OCI-M1 (cell line): ENCODE data around the gene IFRD1.

Experiments used
- DNase-seq: peaks from one replicate; lab custom pipeline; 2025; lab: John Stamatoyannopoulos, UW

Gene IFRD1, protein sequence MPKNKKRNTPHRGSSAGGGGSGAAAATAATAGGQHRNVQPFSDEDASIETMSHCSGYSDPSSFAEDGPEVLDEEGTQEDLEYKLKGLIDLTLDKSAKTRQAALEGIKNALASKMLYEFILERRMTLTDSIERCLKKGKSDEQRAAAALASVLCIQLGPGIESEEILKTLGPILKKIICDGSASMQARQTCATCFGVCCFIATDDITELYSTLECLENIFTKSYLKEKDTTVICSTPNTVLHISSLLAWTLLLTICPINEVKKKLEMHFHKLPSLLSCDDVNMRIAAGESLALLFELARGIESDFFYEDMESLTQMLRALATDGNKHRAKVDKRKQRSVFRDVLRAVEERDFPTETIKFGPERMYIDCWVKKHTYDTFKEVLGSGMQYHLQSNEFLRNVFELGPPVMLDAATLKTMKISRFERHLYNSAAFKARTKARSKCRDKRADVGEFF

DNA sequence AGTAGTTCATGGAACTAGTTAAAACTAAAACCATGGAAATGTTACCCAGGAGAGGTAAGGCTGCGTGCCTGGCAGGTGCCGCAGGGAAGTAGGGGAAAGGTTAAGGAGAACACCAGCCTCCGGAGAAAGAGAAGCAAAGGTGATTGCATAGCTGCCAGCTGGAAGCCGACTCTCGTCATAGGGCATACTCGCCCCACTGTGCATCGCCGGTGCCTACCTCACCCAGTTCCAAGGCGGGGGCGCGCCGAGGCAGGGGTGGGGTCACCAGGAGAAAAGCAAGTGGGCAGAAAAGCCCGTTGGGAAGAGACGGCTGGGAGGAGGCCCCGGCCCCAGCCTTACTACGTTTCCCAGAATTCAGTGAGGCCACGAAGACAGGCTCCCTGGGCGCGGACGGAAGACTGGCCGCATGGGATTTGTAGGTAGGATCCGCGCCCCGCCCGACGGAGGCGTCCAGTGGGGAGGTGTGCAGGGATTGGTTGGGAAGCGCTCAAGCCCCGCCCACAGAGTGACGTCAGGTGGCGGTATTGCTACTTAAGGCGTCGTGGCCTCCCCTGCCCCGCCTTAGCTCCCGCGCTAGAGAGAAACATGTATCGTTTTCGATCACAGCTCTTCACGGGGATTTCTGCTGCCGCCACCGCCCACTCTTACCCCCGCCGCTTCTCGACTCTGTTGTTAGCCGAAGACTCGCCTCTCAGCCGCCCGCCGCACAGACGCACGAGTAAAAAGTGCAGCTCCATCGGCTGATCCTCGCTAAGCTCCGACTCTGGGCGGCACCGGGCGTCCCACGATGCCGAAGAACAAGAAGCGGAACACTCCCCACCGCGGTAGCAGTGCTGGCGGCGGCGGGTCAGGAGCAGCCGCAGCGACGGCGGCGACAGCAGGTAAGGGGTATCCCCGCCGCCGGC, at the start of gene IFRD1:
Gene IFRD1, plus strand, starts transcription at position 559 of the 905 bp plus-strand sequence. Its CDS starts 229 bp downstream, at position 788.
- peak; percentile 96 for DNase-seq

DNA sequence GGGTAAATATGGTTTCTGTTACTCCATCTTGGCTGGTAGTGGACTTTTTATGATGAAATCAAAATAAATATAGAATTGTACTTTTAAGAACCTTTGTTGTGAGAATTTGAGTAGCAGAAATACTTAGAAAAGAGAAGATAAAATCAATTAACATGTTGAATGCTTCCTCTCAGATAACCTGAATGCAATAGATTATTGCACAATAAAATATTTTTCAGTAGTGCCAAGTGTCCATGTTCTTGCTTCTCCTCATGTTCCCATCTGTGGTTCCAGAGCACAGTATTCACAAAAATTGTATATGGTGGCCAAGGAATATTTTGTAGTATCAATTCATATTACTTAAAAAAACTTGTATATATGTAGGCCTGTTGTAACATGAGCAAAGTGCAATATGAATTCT, 45.9 kb upstream of the IFRD1 start:
- DNase-seq: no peak

DNA sequence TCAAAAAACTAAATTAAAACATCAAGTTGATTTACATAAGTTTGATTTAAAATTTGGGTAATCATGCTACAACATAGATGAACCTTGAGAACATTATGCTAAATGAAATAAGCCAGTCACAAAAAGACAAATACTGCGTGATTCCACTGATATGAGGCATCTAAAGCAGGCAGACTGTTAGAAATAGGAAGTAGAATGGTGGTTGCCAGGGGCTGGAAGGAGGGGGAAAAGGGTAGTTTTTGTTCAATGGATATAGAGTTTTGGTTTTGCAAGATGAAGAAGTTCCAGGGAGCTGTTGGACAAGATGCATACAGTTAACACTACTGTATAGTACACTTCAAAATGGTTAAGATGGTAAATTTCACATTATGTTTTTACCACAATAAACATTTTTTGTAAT, 45.0 kb upstream of the IFRD1 start:
- peak; percentile 39 for DNase-seq

DNA sequence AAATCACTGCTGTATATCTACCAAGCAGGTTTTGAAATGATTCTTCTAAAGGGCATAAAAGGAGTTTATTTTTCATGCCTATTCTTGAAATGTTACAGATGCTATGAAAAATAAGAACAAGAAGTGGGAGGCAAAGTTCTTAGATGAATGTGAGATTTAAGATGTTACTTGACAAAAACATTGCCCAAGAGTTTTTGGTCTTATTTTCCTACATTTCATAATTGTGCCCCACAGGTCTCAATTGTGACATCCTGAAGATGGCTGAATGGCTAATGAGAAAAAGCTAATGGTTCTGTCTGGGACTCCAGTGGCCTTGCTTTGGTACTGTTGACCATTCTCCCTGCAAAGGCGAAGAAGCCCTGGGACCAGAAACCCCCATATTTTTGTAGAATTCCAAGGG, 43.0 kb upstream of the IFRD1 start:
- DNase-seq: no peak

GRCh38 chr7:112410092-112410491, 40.2 kb upstream of the IFRD1 start:
- DNase-seq: no peak

- peak; percentile 24 for DNase-seq
These were observed 39.0 kb upstream of the IFRD1 start for GRCh38 chr7:112411186-112411795.

DNA sequence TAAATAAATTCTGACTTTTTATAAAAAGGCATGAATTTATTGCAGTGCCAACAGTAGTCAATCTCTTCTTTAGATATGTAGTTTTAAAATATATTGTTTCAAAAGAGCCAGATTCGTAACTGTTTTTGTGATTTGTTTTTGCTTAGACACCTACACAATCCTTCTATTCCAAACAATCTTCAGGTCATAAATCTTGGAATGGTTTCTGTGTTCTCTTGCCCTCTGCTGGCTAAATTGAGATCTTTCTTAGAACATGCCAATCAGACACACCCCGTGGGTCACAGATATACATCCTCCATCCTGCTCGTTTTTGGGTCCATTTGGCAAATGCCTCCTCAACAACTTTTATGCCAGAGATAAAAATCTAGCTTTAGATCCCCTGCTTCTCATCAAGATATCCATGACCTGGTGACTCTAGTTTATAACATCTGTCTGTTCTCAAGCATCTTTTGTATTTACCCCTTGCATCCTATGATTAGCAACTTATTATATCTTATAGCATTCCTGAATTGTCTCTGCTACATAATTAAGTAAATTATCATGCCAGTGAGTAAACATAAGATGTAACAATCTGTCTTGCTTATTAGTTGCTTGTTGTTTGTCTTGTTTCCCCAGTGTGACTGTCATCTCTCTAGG, 35.3 kb upstream of the IFRD1 start:
- DNase-seq: peak; percentile 46

GRCh38 chr7:112416127-112416526, 34.1 kb upstream of the IFRD1 start:
- DNase-seq: no peak

- no peak for DNase-seq
These were observed 30.6 kb upstream of the IFRD1 start for GRCh38 chr7:112419543-112420130.

GRCh38 chr7:112420236-112420861, 29.9 kb upstream of the IFRD1 start:
- no peak for DNase-seq

DNA sequence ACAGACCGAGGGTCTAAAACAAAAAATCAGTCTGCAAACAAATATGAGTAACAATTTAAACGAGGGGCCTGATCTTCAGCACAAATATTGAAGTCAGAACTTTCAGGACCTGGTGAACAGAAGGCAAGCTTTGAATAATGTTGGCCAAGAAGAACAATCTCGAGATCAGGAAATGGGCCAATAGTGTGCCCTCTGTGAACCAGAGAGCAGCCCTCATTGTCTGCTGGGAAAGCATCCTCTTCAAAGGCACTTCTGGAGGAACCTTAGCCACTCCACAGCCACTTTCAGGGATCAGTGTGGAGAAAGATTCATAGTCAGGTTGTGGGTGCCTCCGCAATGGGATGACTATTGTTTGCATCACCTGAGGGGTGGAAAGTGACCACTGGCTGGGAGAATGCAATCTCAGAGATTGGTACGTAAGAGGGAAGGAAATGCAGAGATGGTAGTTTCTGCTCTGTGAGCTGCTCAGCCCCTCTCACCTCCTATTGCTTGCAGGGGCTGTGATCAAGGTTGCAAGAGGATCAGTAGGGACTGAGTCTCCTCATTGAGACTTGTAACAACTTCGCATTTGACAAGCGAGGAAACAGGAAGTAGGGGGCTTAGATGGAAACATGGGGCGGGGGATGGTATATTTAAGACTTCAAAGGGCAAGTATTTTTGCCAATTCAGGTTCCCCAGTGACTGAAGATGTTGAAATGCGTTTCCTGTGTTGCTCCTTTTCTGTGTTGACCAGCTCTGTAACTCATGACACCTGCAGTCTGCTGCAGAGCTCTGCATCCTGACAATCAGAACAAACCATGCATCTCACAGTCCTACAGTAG, 28.4 kb upstream of the IFRD1 start:
- DNase-seq: no peak

DNA sequence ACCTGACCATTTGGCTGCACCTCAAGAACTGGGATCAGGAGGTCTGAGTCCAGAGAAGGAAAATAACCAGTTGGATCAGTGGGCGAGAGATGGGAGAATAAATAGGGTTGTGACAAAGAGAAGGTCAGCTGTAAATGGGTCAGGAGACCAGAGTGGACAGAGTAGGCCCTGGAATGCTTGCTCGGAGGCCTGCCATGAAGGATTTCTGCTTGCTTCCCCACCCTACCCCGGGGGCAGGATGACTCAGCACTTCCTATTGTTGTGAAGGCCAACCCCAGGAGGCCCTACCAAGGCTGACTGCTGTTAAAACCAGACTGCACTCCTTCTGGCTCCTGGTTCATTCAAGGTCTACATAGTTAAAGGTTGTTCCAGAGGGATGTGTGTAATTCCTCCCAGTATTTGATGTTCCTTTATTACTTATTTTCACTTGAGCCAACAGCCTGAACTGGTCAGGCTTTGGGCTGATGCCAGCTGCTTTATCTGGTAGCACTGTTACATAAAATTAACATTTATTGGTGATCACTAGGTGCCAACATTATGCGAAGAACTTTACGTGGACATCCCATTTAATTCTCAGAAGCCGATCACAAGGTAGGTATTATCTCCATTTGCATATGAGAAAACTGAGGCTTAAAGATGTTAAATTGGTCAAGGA, 27.3 kb upstream of the IFRD1 start:
- DNase-seq: peak; percentile 63

DNA sequence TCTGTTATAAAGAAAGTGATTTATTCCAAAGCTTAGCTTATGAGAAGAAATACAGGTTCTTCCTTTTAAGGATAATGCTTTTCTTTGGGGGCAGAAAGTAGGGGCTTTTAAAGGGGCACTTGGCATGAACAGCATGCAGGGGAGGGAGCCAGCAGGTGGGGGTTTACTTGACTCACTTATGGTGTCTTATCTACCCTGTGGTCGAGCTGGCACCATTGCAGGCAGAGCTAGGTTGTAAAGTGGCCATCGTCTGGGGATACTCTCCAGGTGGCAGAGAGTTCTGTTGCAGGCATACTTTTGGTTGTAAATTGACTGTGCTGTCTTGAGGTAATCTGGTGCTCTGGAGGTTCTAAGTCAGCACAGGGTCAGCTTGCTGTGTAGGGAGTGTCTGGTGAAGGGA, 26.3 kb upstream of the IFRD1 start:
- no peak for DNase-seq

DNA sequence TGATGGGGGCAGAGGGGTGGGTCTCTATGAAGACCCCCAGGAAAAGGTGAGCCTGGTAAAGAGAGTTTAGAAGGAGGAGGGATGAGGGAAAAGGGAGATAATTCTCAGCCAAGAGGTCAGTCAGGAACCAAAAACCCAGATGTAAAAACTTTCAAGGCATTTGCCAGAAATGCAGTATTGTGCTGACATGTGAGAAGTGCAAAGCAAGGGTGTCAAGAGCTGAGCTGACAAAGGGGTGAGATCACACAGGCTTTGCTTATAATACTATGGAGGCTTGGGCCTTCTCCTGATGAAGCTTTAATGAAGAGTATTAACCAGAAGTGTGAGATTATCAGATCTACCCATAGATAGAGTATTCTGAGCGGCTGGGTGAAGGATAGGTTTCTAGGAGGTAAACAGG, 22.3 kb upstream of the IFRD1 start:
- DNase-seq: no peak

GRCh38 chr7:112428715-112429114, 21.5 kb upstream of the IFRD1 start:
- no peak for DNase-seq

- no peak for DNase-seq
These were observed 19.6 kb upstream of the IFRD1 start for GRCh38 chr7:112430649-112431048.

- DNase-seq: no peak
These were observed 18.5 kb upstream of the IFRD1 start for GRCh38 chr7:112431803-112432202.

- peak; percentile 72 for DNase-seq
These were observed 17.0 kb upstream of the IFRD1 start for GRCh38 chr7:112433289-112433688.

GRCh38 chr7:112437072-112437471, 13.2 kb upstream of the IFRD1 start:
- DNase-seq: no peak

GRCh38 chr7:112439476-112439875, 10.8 kb upstream of the IFRD1 start:
- no peak for DNase-seq
